MM.1S (cell line): ENCODE results near the gene RILPL1.

Experiments
- DNase-seq: peaks from one replicate; pipeline ENCODE4 v3.0.0-alpha.2; 2015
- H2AFZ ChIP-seq: fragments of 300-600 bp; sonication (generic); 2 replicates; pipeline ENCODE4 v1.6.0; 2016; ENCODE audit warnings: antibody characterized with exemption, low read length
- H3F3A ChIP-seq: fragments of 300-600 bp; sonication (generic); 2 replicates; pipeline ENCODE4 v1.6.1; 2016; ENCODE audit warnings: mild to moderate bottlenecking, antibody characterized with exemption, low read length, moderate library complexity, mixed read lengths; ENCODE audit not compliant: insufficient read depth
- H3K27ac ChIP-seq: fragments of 300-600 bp; sonication (generic); 2 replicates; pipeline ENCODE4 v1.5.1; 2016; ENCODE audit warnings: mild to moderate bottlenecking, low read length
- H3K27me3 ChIP-seq: fragments of 300-600 bp; sonication (generic); replicated peaks from 2 replicates; pipeline ENCODE4 v1.6.0; 2016; ENCODE audit warnings: low read length; ENCODE audit not compliant: insufficient read depth
- H3K36me3 ChIP-seq: fragments of 300-600 bp; sonication (generic); replicated peaks from 2 replicates; pipeline ENCODE4 v1.6.1; 2016; ENCODE audit warnings: mild to moderate bottlenecking, low read length, mixed read lengths; ENCODE audit not compliant: insufficient read depth
- H3K4me1 ChIP-seq: fragments of 300-600 bp; sonication (generic); 2 replicates; pipeline ENCODE4 v1.6.1; 2016; ENCODE audit warnings: low read length, mixed read lengths
- H3K4me2 ChIP-seq: fragments of 300-600 bp; sonication (generic); 2 replicates; pipeline ENCODE4 v1.6.0; 2016; ENCODE audit warnings: low read depth, low read length
- H3K4me3 ChIP-seq: fragments of 300-600 bp; sonication (generic); 2 replicates; pipeline ENCODE4 v1.5.1; 2016; ENCODE audit warnings: low read length, mixed read lengths
- H3K79me2 ChIP-seq: fragments of 300-600 bp; sonication (generic); 2 replicates; pipeline ENCODE4 v1.6.1; 2016; ENCODE audit warnings: mixed run types, low read length, mixed read lengths
- H3K9ac ChIP-seq: fragments of 300-600 bp; sonication (generic); 2 replicates; pipeline ENCODE4 v1.6.1; 2016; ENCODE audit warnings: low read length, mixed read lengths
- H3K9me2 ChIP-seq: fragments of 300-600 bp; sonication (generic); replicated peaks from 2 replicates; pipeline ENCODE4 v1.6.1; 2016; ENCODE audit warnings: mild to moderate bottlenecking, low read length, mixed read lengths; ENCODE audit not compliant: insufficient read depth
- H3K9me3 ChIP-seq: fragments of 300-600 bp; sonication (generic); replicated peaks from 2 replicates; pipeline ENCODE4 v1.6.1; 2016; ENCODE audit warnings: mild to moderate bottlenecking, low read length, mixed read lengths; ENCODE audit not compliant: insufficient read depth
- H4K20me1 ChIP-seq: fragments of 300-600 bp; sonication (generic); 2 replicates; pipeline ENCODE4 v1.6.1; 2016; ENCODE audit warnings: mild to moderate bottlenecking, low read length, moderate library complexity, mixed read lengths; ENCODE audit not compliant: insufficient read depth
- EZH2 ChIP-seq: fragments of 300-600 bp; sonication (generic); optimal IDR thresholded peaks from 2 replicates; pipeline ENCODE3; 2017; ENCODE audit warnings: low read depth, mild to moderate bottlenecking, antibody characterized with exemption, low read length, mixed read lengths
- EZH2phosphoT487 ChIP-seq: fragments of 300-600 bp; sonication (generic); IDR thresholded peaks from 2 replicates; pipeline ENCODE4 v1.6.1; 2018; ENCODE audit warnings: antibody characterized with exemption, low read length
- TF ChIP-seq, protein P1 (sequence below): fragments of 300-600 bp; sonication (generic); IDR thresholded peaks from 2 replicates; pipeline ENCODE4 v1.5.1; 2016; ENCODE audit warnings: antibody characterized with exemption, low read length, mixed read lengths

Gene RILPL1

DNA sequence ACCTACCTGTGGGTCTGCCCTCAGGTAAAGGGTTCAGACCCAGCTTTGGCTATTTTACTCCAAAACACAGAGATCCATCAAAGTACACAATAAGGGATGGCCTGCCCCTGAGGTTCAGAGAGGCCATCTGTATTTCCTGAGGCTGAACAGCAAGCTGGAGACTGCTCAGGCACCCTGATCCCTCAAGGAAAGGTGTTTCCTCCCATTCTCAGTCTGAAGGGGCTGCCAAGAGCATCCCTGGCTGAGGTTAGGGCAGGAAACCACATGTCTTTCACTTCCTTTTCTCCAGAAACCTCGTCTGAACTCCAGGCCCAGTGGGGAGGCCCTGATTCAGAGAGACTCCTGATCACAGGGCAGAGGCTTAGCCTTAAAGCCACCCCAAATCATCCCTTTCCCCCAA lies 1.5 kb downstream of the RILPL1 start:
- no peak overlapping the region for H3K4me3 ChIP-seq
- H2AFZ ChIP-seq, result no peak overlapping the region
- peaks cover 12% of the 10 kb centered on the region for H3K4me1 ChIP-seq
- no peaks in the 10 kb centered on the region for H3K27me3 ChIP-seq
- no peak overlapping the region for H3K9ac ChIP-seq
- 0 out of 2 replicates have a peak overlapping the region, but pooled peaks have one; percentile 21 for H3K4me2 ChIP-seq
- H3K27ac ChIP-seq, result no peak overlapping the region
- H3K9me3 ChIP-seq, result no peaks in the 10 kb centered on the region
- H4K20me1 ChIP-seq, result no peaks in the 10 kb centered on the region
- DNase-seq, result peak; percentile 23
- no peaks in the 10 kb centered on the region for H3K36me3 ChIP-seq
- peaks cover 7% of the 10 kb centered on the region; the same call in 1 of the 2 replicates for H3F3A ChIP-seq
- no peaks in the 10 kb centered on the region for H3K9me2 ChIP-seq
- no peaks in the 10 kb centered on the region for H3K79me2 ChIP-seq
- TF ChIP-seq, protein P1, sequence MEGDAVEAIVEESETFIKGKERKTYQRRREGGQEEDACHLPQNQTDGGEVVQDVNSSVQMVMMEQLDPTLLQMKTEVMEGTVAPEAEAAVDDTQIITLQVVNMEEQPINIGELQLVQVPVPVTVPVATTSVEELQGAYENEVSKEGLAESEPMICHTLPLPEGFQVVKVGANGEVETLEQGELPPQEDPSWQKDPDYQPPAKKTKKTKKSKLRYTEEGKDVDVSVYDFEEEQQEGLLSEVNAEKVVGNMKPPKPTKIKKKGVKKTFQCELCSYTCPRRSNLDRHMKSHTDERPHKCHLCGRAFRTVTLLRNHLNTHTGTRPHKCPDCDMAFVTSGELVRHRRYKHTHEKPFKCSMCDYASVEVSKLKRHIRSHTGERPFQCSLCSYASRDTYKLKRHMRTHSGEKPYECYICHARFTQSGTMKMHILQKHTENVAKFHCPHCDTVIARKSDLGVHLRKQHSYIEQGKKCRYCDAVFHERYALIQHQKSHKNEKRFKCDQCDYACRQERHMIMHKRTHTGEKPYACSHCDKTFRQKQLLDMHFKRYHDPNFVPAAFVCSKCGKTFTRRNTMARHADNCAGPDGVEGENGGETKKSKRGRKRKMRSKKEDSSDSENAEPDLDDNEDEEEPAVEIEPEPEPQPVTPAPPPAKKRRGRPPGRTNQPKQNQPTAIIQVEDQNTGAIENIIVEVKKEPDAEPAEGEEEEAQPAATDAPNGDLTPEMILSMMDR, result no peak
- TF ChIP-seq EZH2, result no peak
- no peak for TF ChIP-seq EZH2phosphoT487

DNA sequence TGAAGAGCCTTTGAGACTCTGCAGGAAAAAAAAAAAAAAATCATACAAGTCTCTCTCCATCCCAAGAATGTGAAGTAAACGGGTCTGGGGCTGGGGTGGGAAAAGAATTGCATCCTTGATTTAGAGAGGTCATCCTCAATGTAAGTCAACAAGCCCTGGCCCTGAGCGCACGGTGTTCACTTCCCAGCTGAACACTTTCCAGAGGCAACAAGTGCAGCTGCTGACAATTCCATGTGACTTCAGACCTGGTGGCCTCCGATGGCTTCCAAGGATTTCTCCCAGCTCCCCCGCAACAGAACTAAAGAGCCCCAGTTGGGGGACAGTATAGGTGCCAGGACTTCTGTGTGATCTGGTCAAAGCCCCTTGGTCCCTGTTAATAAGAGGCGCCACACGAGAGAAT lies 2.4 kb downstream of the RILPL1 start:
- H3K4me1 ChIP-seq, result peaks cover 12% of the 10 kb centered on the region
- H3K9me3 ChIP-seq, result no peaks in the 10 kb centered on the region
- H3K9me2 ChIP-seq, result no peaks in the 10 kb centered on the region
- no peak overlapping the region for H2AFZ ChIP-seq
- no peaks in the 10 kb centered on the region for H3K79me2 ChIP-seq
- DNase-seq, result no peak
- no peak overlapping the region for H3K9ac ChIP-seq
- no peaks in the 10 kb centered on the region for H3K36me3 ChIP-seq
- H4K20me1 ChIP-seq, result no peaks in the 10 kb centered on the region
- H3K27ac ChIP-seq, result no peak overlapping the region
- TF ChIP-seq EZH2 (no peak), EZH2phosphoT487 (no peak)
- TF ChIP-seq, protein P1, result no peak
- H3K27me3 ChIP-seq, result no peaks in the 10 kb centered on the region
- no peak overlapping the region for H3K4me3 ChIP-seq
- no peak overlapping the region for H3K4me2 ChIP-seq
- H3F3A ChIP-seq, result peaks cover 7% of the 10 kb centered on the region; the same call in 1 of the 2 replicates

DNA sequence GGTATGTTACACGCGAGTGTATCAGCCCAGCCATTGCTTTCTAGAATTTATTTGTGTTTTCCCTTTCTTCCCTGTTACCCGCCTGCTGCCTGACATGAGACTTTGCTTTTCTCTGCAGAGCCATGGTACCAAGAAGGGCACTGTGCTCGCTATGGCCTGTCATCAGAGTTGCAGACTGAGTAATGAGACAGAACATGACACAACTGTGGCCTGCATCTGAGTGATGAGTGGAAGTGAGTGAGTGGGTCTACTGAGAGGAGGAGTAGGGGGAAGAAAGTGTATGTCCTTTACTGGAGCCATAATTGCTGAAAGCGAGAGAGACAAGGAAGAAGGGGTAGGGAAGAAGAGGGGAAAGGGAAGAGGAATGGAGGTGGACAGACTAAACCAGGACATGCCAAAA lies 2.9 kb downstream of the RILPL1 start:
- DNase-seq, result no peak
- TF ChIP-seq EZH2, result no peak
- no peak for TF ChIP-seq EZH2phosphoT487
- TF ChIP-seq, protein P1, result no peak
- H3K79me2 ChIP-seq, result no peaks in the 10 kb centered on the region
- H3F3A ChIP-seq, result peaks cover 7% of the 10 kb centered on the region; the same call in 1 of the 2 replicates
- no peaks in the 10 kb centered on the region for H3K9me2 ChIP-seq
- no peak overlapping the region for H2AFZ ChIP-seq
- no peaks in the 10 kb centered on the region for H3K27me3 ChIP-seq
- no peak overlapping the region for H3K4me3 ChIP-seq
- peaks cover 12% of the 10 kb centered on the region for H3K4me1 ChIP-seq
- no peak overlapping the region for H3K27ac ChIP-seq
- H4K20me1 ChIP-seq, result no peaks in the 10 kb centered on the region
- no peak overlapping the region for H3K9ac ChIP-seq
- H3K4me2 ChIP-seq, result no peak overlapping the region
- no peaks in the 10 kb centered on the region for H3K9me3 ChIP-seq
- H3K36me3 ChIP-seq, result no peaks in the 10 kb centered on the region
